GM18526 (cell line): ENCODE data around the gene CNPY4.

Source experiments
- POLR2A ChIP-seq: IDR thresholded peaks from 3 replicates; pipeline ENCODE4 v1.6.1; 2011; ENCODE audit not compliant: insufficient read length; ENCODE audit errors: extremely low read depth

CNPY4 gene

GRCh38 chr7:100089458-100090196 is 29.8 kb upstream of the CNPY4 start:
- TF ChIP-seq POLR2A = no peak

- no peak for TF ChIP-seq POLR2A
Measured at GRCh38 chr7:100090527-100091410, 28.7 kb upstream of the CNPY4 start.

DNA sequence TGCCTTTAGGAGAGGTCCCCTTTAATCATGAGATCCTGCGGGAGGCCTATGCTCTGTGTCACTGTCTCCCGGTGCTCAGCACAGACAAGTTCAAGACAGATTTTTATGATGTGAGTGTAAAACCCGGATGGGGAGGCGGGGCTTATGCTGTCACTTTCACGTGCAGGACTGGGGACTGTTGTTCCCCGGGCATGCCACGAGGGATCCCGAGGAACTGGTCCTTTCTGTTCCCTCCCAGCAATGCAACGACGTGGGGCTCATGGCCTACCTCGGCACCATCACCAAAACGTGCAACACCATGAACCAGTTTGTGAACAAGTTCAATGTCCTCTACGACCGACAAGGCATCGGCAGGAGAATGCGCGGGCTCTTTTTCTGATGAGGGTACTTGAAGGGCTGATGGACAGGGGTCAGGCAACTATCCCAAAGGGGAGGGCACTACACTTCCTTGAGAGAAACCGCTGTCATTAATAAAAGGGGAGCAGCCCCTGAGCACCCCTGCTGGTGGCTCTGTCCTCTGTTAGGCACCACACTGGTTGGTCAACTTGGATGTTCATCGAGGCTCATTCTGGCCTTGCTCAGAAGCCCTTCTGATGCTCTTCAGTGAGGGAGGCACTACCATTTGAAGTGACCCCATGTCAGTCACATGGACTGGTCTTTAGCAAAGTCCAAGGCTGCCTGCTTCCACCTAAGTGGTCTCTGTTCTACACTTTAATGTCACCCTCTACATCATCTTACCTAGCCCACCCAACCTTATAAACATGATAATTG is 27.8 kb upstream of the CNPY4 start:
- TF ChIP-seq POLR2A = peak; percentile 22

- TF ChIP-seq POLR2A = no peak
Measured at GRCh38 chr7:100093054-100093453, 26.4 kb upstream of the CNPY4 start.

GRCh38 chr7:100093498-100093897 is 25.9 kb upstream of the CNPY4 start:
- no peak for TF ChIP-seq POLR2A

- TF ChIP-seq POLR2A = no peak
Measured at GRCh38 chr7:100093925-100094486, 25.4 kb upstream of the CNPY4 start.

DNA sequence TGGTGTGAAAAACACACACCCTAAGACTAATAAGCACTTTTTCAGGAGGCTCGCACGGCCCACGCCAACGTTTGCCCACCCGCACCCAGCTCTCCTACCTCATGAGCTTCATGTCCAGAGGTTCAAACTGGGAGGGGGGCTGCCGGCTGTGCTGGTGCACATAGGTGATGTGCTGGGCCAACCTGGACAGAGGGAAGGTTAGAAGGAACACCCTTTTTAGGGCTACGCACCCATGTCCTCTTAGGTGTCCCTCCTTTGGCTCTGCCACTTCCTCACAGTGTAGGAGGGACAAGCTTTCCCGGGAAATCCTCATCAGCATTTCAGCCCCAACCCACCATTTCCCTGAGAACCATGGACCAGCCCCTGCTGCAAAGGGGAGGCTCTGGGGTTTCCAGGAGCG is 24.1 kb upstream of the CNPY4 start:
- TF ChIP-seq POLR2A = no peak

- no peak for TF ChIP-seq POLR2A
Measured at GRCh38 chr7:100095704-100096103, 23.7 kb upstream of the CNPY4 start.

- no peak for TF ChIP-seq POLR2A
Measured at GRCh38 chr7:100098913-100099312, 20.5 kb upstream of the CNPY4 start.

- no peak for TF ChIP-seq POLR2A
Measured at GRCh38 chr7:100099452-100099851, 20.0 kb upstream of the CNPY4 start.

DNA sequence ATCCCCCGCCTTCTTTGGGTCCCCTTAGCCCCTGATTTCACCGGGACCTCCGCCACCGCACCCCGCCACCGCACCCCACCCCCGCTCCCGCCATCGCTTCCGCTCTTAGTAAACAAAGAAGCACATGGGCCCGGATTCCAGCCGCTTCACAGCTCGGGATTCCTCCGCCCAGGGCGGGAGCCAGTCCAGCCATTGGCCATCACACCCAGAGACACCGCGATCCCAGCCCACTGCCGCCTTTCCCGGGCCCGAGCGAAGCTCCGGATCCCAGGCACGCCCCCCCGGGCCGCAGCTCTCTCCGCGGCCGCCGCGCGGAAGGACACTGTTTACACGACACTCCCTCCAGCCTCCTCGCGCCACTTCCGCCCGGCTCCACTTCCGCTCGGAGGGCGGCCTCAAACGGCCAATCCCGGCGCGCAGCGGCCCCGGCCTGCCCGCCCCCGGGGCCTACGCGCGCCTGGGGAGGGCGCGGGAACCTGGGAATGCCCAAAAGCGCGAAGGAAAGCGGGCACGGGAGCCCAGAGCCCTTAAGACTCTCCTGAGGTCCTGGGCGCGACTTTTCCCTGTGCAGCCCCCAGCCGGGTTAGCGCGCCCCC is 18.9 kb upstream of the CNPY4 start:
- no peak for TF ChIP-seq POLR2A

DNA sequence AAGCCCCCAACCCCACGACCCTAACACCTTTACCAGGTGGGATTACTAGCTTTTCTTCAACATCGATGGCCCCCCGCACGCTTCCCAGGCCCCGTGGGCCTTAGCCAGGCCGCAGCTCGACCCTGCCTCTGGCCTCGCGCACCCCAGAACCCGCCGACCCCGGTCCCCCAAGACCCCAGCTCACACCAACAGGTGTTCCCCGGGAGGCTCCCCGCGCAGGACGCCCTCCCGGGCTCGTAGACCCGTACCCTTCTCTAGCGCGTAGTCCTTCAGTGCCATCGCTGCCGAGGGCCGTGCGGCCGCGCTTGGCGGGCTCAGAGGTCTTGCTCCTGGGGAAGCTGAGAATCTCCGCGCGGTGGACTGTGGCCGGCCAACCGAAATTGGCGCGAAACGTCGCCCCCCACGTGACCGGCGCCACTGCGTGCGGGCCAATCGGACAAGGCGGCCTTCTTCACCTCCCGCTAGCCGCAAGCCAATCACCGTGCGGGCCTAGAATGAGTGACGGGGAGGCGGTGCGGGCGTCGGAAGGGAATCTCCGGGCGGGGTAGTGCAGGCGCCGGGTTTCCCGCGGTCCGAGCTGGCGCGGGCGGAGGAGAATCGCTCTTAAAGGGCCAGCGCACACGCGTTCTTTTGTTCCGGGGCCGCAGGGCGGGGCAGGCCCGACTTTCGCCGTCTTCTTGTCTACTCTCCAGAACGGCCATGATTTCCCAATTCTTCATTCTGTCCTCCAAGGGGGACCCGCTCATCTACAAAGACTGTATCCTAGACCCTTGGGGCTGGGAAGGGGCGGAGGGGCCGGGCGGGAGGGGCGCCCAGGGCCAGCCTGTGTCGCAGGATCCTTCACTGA is 18.2 kb upstream of the CNPY4 start, which contains the start of the genes AP4M1 and MCM7:
TSS of gene AP4M1 (plus strand) at position 628 of the 847 bp plus-strand sequence. CDS start at position 700, 72 bp downstream.
TSS of gene MCM7 (minus strand) at position 382 of the 847 bp plus-strand sequence. CDS start at position 279, 103 bp downstream.
- TF ChIP-seq POLR2A = peak; percentile 78

GRCh38 chr7:100102950-100103840 is 16.2 kb upstream of the CNPY4 start:
- TF ChIP-seq POLR2A = no peak
